A549 (cell line): ENCODE data around the gene FAM120C.

Source experiments
- CEBPB ChIP-seq, 2 experiments: fragments of >200 bp in 1 of 2; sonication (Bioruptor Twin) in 1 of 2; formaldehyde crosslinking in 1 of 2; IDR thresholded peaks; 2 replicates each; pipeline ENCODE4 v1.6.1; 2012 to 2016
- MAFK ChIP-seq: fragments of 450-650 bp; IDR thresholded peaks from 2 replicates; pipeline ENCODE4 v1.6.1; 2014; ENCODE audit not compliant: partially characterized antibody
- POLR2A ChIP-seq: IDR thresholded peaks from 2 replicates; pipeline ENCODE4 v1.6.1; 2012; ENCODE audit warnings: mild to moderate bottlenecking, low read length
- TP53 ChIP-seq: fragments of 250-450 bp; sonication (Bioruptor Pico); IDR thresholded peaks from 2 replicates; pipeline ENCODE4 v1.5.0; 2021; ENCODE audit warnings: mild to moderate bottlenecking, moderate library complexity
- TF ChIP-seq, protein P1 (sequence below): IDR thresholded peaks from 2 replicates; pipeline ENCODE4 v1.6.1; 2012

DNA sequence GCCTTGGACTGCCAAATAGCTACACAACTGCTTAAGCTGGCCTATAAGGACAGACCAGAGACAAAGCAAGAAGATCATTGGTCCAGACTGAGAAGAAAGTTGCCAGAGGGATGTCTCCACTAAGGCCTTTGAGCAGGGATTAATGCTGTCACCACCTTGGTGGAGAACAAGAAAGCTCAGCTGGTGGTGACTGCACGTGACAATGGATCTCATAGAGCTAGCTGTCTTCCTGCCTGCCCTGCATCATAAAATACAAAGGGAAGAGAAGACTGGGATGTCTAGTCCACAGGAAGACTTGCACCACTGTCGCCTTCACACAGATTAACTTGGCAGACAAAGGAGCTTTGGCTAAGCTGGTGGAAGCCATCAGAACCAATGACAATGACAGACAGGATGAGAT, 40.5 kb upstream of the FAM120C start:
- TF ChIP-seq CEBPB (IDR thresholded peaks at IDR 0.05) (no peak), MAFK (no peak), TP53 (CRISPR knock-in tag) (no peak), POLR2A (no peak)
- TF ChIP-seq, protein P1, sequence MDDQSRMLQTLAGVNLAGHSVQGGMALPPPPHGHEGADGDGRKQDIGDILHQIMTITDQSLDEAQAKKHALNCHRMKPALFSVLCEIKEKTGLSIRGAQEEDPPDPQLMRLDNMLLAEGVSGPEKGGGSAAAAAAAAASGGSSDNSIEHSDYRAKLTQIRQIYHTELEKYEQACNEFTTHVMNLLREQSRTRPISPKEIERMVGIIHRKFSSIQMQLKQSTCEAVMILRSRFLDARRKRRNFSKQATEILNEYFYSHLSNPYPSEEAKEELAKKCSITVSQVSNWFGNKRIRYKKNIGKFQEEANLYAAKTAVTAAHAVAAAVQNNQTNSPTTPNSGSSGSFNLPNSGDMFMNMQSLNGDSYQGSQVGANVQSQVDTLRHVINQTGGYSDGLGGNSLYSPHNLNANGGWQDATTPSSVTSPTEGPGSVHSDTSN, result no peak
